GM12878 (cell line): Measurements from ENCODE around the gene DST. TPM values are rescaled to one million over a fixed set of nuclear protein-coding genes. Genes with fewer than 3 reads are reported as not detected.

Experiments used
- ATAC-seq: fragments of 200-7000 bp; cut with Tn5 transposase; 3 replicates; pipeline ENCODE4 v1.9.1; 2020; ENCODE audit warnings: mild to moderate bottlenecking, moderate library complexity
- BruUV-seq: library from RNA; stranded (reverse); fragments of 400-500 nt; replicated peaks from 2 replicates; lab custom pipeline; 2021; lab: Mats Ljungman, UMichigan
- CTCF ChIA-PET: fragments of 300-600 bp; sonication (Branson Sonifier 250); formaldehyde crosslinking; extraction: SDS; loops from one replicate; lab custom pipeline; 2021; ENCODE audit warnings: inconsistent platforms; lab: Yijun Ruan, JAX
- POLR2A ChIA-PET: fragments of 350-600 bp; formaldehyde crosslinking; extraction: SDS; loops from one replicate; lab custom pipeline; 2021; ENCODE audit warnings: inconsistent platforms; lab: Charles Lee
- RAD21 ChIA-PET: fragments of 300-600 bp; sonication (Branson Sonifier 250); formaldehyde crosslinking; loops from one replicate; lab custom pipeline; 2023; ENCODE audit warnings: antibody characterized with exemption; ENCODE audit not compliant: unreplicated experiment; lab: Charles Lee
- SMC1A ChIA-PET: fragments of 300-600 bp; sonication (Branson Sonifier 250); formaldehyde crosslinking; loops from one replicate; lab custom pipeline; 2023; ENCODE audit not compliant: unreplicated experiment, uncharacterized antibody; lab: Charles Lee
- DNase-seq: peaks from one replicate; pipeline ENCODE4 v3.0.0-alpha.2; 2011; ENCODE audit warnings: low read depth, low spot score
- FAIRE-seq: peaks from 3 replicates; lab custom pipeline; 2011; peaks lifted over from hg19 to GRCh38; lab: Jason Lieb, UNC
- H2AFZ ChIP-seq: 2 replicates; pipeline ENCODE4 v1.6.0; 2011; ENCODE audit warnings: low read depth, low read length, control low read depth; ENCODE audit not compliant: control insufficient read depth
- H3K27ac ChIP-seq: 2 replicates; pipeline ENCODE4 v1.5.1; 2011; ENCODE audit warnings: control low read depth; ENCODE audit not compliant: control insufficient read depth, insufficient read depth
- H3K27me3 ChIP-seq, 2 experiments: replicated peaks in 1 of 2; 2 replicates each; pipeline versions ENCODE4 v1.6.0 to v1.6.1; 2011; ENCODE audit warnings: low read length in 1 of 2; ENCODE audit not compliant: control insufficient read depth in 2 of 2, insufficient read depth in 2 of 2
- H3K36me3 ChIP-seq, 2 experiments: 2 replicates each; pipeline ENCODE4 v1.5.1; 2011; ENCODE audit warnings: low read length in 1 of 2; ENCODE audit not compliant: control insufficient read depth in 2 of 2, insufficient read depth in 2 of 2
- H3K4me1 ChIP-seq: 2 replicates; pipeline ENCODE4 v1.6.1; 2011; ENCODE audit warnings: mild to moderate bottlenecking, low read length, moderate library complexity, mixed read lengths; ENCODE audit not compliant: control insufficient read depth, insufficient read depth
- H3K4me2 ChIP-seq: 2 replicates; pipeline ENCODE4 v1.6.0; 2011; ENCODE audit warnings: control low read depth; ENCODE audit not compliant: control insufficient read depth, insufficient read depth
- H3K4me3 ChIP-seq: fragments of 200-600 bp; sonication (generic); 2 replicates; pipeline ENCODE4 v1.5.1; 2016
- H3K79me2 ChIP-seq: 2 replicates; pipeline ENCODE4 v1.6.0; 2011; ENCODE audit warnings: low read length; ENCODE audit not compliant: control insufficient read depth, insufficient read depth
- H3K9ac ChIP-seq: 2 replicates; pipeline ENCODE4 v1.8.0; 2011; ENCODE audit warnings: low read length, control low read depth, mixed read lengths; ENCODE audit not compliant: control insufficient read depth, insufficient read depth
- H3K9me3 ChIP-seq: replicated peaks from 3 replicates; pipeline ENCODE4 v1.5.1; 2011; ENCODE audit warnings: mild to moderate bottlenecking, low read length; ENCODE audit not compliant: control insufficient read depth, insufficient read depth
- H4K20me1 ChIP-seq: 2 replicates; pipeline ENCODE4 v1.6.0; 2011; ENCODE audit not compliant: control insufficient read depth, insufficient read depth
- ATF7 ChIP-seq: fragments of 450-650 bp; IDR thresholded peaks from 2 replicates; pipeline ENCODE4 v1.6.1; 2016; ENCODE audit warnings: low read depth, mild to moderate bottlenecking
- BRCA1 ChIP-seq: IDR thresholded peaks from 2 replicates; pipeline ENCODE4 v1.6.1; 2011; ENCODE audit warnings: low read depth, low read length, improper control_type of control experiment
- NFIC ChIP-seq: IDR thresholded peaks from 2 replicates; pipeline ENCODE4 v1.6.1; 2012; ENCODE audit warnings: low read depth, mild to moderate bottlenecking, inconsistent platforms, low read length, moderate library complexity
- NFXL1 ChIP-seq: fragments of 450-650 bp; IDR thresholded peaks from 2 replicates; pipeline ENCODE4 v1.6.1; 2017; ENCODE audit warnings: antibody characterized with exemption, mild to moderate bottlenecking, borderline replicate concordance
- TARDBP ChIP-seq: IDR thresholded peaks from 2 replicates; pipeline ENCODE4 v1.6.1; 2016; ENCODE audit warnings: borderline replicate concordance
- TCF12 ChIP-seq: IDR thresholded peaks from 2 replicates; pipeline ENCODE4 v1.6.1; 2011; ENCODE audit warnings: low read depth, mild to moderate bottlenecking, low read length
- WGBS: methylation state at CpG from one replicate; pipeline ENCODE4 v1.1.6; 2016; ENCODE audit warnings: low lambda C conversion rate; ENCODE audit not compliant: insufficient replicate concordance, insufficient coverage; ENCODE audit errors: missing lambda C conversion rate; 5-methylcytosine and 5-hydroxymethylcytosine counted together
- in situ Hi-C: fragments of 300-500 bp; cut with MboI; formaldehyde crosslinking; loops from 9 replicates; pipeline ENCODE4 v1.14.3; 2018; ENCODE audit warnings: mixed read lengths
- intact Hi-C: fragments of 100-400 bp; cut with micrococcal nuclease; formaldehyde crosslinking; loops from one replicate; pipeline ENCODE4 v1.14.2; 2022; ENCODE audit not compliant: unreplicated experiment
- polyA plus RNA-seq, 11 experiments: library from polyadenylated mRNA; depleted of rRNA in 4 of 11; unstranded in 6 of 11; stranded (reverse) in 5 of 11; fragments of >200 nt; fragmentation: Nextera tagmentation in 4 of 11; fragmentation: Illumina TruSeq in 1 of 11; extraction: Ambion mirVana in 4 of 11; extraction: Trizol in 1 of 11; gene quantifications; 1 replicate in 1 of 11; 2 replicates in 10 of 11; pipeline versions ENCODE4 v1.2.1 to v1.2.3, GENCODE V29; 2011 to 2016; ENCODE audit warnings: inconsistent platforms in 2 of 11, missing spikeins in 2 of 11, low read depth in 1 of 11
- total RNA-seq, 4 experiments: library from RNA; depleted of rRNA in 3 of 4; stranded (reverse); fragments of >200 nt in 3 of 4; fragmentation: Illumina TruSeq in 1 of 4; extraction: Trizol in 1 of 4; gene quantifications; 2 replicates each; pipeline versions ENCODE4 v1.2.1 to v1.2.3, GENCODE V29; 2013 to 2021
- TF ChIP-seq, protein P1 (sequence below): fragments of 450-650 bp; IDR thresholded peaks from 2 replicates; pipeline ENCODE4 v1.6.1; 2014; ENCODE audit warnings: mild to moderate bottlenecking

DST gene
- total and polyA plus RNA-seq, 10 of the 15 experiments (the other 5 are each of a cell fraction or from before 2014, with no cell fraction given), result 32.1 to 156 (median 75.0) TPM

DNA sequence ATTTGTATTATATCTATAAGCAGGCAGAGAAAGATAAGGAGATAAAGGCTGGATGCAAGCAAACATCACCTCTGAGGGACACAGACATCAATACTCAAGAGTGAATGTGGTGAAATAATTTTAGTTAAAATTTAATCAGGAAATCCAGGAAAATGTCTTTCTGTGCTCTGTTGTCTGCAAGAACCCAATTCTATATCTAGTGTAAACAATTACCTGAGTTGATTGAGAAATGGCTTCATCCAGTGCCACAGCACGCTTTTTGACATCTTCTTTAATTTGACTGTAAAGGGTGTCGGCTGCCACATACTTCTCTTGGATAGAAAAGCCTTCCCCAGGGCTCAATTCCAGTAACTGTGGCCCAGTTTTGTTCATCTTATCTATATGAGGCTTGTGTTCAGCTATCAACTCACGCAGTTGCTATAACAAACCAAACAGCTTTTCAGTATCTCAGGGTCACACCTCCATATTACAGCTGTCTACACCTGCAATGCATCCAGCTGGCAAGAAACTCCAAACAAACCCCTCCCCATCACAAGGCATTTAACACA is 131.6 kb downstream of the DST start:
- H3K27ac ChIP-seq, result no peak overlapping the region
- ChIA-PET SMC1A (interaction anchor here (1.0 to 1.7 kb wide), 2 partner anchors 14 to 20 kb away, joined by 3 to 5 read pairs; no protein-coding TSS in a partner anchor), CTCF (interaction anchor here (1.5 kb wide), 1 partner anchor 31 kb away, joined by 4 read pairs; no protein-coding TSS in a partner anchor), RAD21 (interaction anchor here (0.9 kb wide), 1 partner anchor 59 kb away, joined by 5 read pairs; no protein-coding TSS in a partner anchor), POLR2A (interaction anchor here (0.6 kb wide), 1 partner anchor 115 kb away, joined by 3 read pairs; no protein-coding TSS in a partner anchor)
- no peaks in the 10 kb centered on the region for H3K79me2 ChIP-seq
- no peak overlapping the region for H3K4me3 ChIP-seq
- peaks cover 2 to 28% of the 10 kb centered on the region in 2 experiments for H3K36me3 ChIP-seq
- H3K4me1 ChIP-seq, result no peaks in the 10 kb centered on the region
- no peak for DNase-seq
- in situ Hi-C loops, result no loop called here
- H2AFZ ChIP-seq, result no peak overlapping the region
- WGBS, result 62% methylated on average over 3 of the region's 3 CpGs
- no peak for FAIRE-seq
- H3K4me2 ChIP-seq, result no peak overlapping the region
- H3K9ac ChIP-seq, result no peak overlapping the region
- H4K20me1 ChIP-seq, result no peaks in the 10 kb centered on the region
- BruUV-seq, result no TSS peak
- no peaks in the 10 kb centered on the region for H3K9me3 ChIP-seq
- TF ChIP-seq TARDBP, result no peak
- TF ChIP-seq, protein P1, sequence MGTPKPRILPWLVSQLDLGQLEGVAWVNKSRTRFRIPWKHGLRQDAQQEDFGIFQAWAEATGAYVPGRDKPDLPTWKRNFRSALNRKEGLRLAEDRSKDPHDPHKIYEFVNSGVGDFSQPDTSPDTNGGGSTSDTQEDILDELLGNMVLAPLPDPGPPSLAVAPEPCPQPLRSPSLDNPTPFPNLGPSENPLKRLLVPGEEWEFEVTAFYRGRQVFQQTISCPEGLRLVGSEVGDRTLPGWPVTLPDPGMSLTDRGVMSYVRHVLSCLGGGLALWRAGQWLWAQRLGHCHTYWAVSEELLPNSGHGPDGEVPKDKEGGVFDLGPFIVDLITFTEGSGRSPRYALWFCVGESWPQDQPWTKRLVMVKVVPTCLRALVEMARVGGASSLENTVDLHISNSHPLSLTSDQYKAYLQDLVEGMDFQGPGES, result no peak
- no peaks in the 10 kb centered on the region for H3K27me3 ChIP-seq
- intact Hi-C loops, result no loop called here
- no peak for ATAC-seq

DNA sequence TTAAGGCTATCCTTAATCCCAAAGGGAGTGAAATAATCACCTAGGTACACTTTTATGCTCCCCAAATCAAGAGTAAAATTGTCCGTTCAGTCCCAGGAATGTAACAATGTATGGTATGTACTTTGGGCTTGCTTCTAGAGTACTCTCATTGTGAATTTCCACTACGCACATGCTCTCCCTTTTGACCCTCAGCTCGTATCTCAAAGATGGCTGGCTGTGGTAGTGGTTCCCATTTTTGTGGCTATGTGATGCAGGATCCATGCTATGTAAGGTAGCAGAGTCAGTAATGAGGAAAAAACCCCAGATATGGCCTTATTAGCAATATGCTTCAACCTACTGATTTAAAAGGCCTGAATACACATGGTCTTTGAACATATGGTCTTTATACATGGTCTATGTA is 133.7 kb downstream of the DST start:
- ChIA-PET SMC1A (interaction anchor here (1.1 kb wide), 1 partner anchor 13 kb away, joined by 3 read pairs; no protein-coding TSS in a partner anchor), CTCF (interaction anchor here (1.1 kb wide), 1 partner anchor 8 kb away, joined by 3 read pairs; no protein-coding TSS in a partner anchor), RAD21 (no interaction called here), POLR2A (no interaction called here)
- in situ Hi-C loops, result no loop called here
- H2AFZ ChIP-seq, result no peak overlapping the region
- H3K79me2 ChIP-seq, result no peaks in the 10 kb centered on the region
- ATAC-seq (no peak), DNase-seq (no peak), FAIRE-seq (no peak)
- 97% methylated on average over 3 of the region's 3 CpGs for WGBS
- H3K27ac ChIP-seq, result no peak overlapping the region
- no peaks in the 10 kb centered on the region for H3K4me1 ChIP-seq
- no peak overlapping the region for H3K4me2 ChIP-seq
- H3K36me3 ChIP-seq, result peaks cover 2 to 23% of the 10 kb centered on the region in 2 experiments
- no peak overlapping the region for H3K9ac ChIP-seq
- TF ChIP-seq NFXL1 (no peak), ATF7 (no peak), NFIC (no peak), BRCA1 (no peak), TCF12 (no peak)
- H3K27me3 ChIP-seq, result no peaks in the 10 kb centered on the region
- H3K4me3 ChIP-seq, result no peak overlapping the region
- BruUV-seq, result no TSS peak
- intact Hi-C loops, result no loop called here
- H4K20me1 ChIP-seq, result no peaks in the 10 kb centered on the region
- no peaks in the 10 kb centered on the region for H3K9me3 ChIP-seq
